Esophagus muscularis mucosa (tissue), 3 donors: Measurements from ENCODE around the gene ITGB1.

Experiments used
- EP300 ChIP-seq: sonication (generic); formaldehyde crosslinking; IDR thresholded peaks from one replicate; pipeline ENCODE4 v1.6.1; 2017; ENCODE audit warnings: antibody characterized with exemption
- TF ChIP-seq, protein P1 (sequence below), 3 experiments: fragments of 200-600 bp in 2 of 3; fragments of 450-650 bp in 1 of 3; sonication (generic) in 2 of 3; IDR thresholded peaks; one replicate each; pipeline ENCODE4 v1.5.1; 2017 to 2019; ENCODE audit warnings: antibody characterized with exemption in 3 of 3, mild to moderate bottlenecking in 2 of 3, moderate library complexity in 1 of 3

DNA sequence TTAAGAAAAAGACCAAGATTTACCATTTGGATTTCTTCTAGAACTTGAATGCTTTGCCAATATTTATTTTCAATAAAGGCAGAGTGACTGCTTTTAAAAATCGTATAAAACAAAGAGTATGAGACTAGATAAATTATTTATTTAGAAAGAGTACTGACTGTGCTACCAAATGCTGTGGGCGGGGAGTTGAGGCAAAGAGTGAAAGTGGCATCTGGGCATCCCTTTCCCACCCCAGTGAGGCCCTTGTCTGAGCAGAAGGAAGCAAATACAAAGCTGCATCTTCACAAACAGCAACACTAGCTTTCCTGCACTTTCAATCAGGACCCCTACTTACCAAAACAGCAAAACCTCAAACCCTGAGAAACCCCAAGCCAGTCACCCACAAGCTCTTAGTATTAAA is 34.9 kb downstream of the ITGB1 start:
- TF ChIP-seq, protein P1, sequence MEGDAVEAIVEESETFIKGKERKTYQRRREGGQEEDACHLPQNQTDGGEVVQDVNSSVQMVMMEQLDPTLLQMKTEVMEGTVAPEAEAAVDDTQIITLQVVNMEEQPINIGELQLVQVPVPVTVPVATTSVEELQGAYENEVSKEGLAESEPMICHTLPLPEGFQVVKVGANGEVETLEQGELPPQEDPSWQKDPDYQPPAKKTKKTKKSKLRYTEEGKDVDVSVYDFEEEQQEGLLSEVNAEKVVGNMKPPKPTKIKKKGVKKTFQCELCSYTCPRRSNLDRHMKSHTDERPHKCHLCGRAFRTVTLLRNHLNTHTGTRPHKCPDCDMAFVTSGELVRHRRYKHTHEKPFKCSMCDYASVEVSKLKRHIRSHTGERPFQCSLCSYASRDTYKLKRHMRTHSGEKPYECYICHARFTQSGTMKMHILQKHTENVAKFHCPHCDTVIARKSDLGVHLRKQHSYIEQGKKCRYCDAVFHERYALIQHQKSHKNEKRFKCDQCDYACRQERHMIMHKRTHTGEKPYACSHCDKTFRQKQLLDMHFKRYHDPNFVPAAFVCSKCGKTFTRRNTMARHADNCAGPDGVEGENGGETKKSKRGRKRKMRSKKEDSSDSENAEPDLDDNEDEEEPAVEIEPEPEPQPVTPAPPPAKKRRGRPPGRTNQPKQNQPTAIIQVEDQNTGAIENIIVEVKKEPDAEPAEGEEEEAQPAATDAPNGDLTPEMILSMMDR (IDR thresholded peaks at IDR 0.05) = no peak
- TF ChIP-seq EP300 = no peak
